ENCODE measurements around the gene ACTG1.

The ACTG1 gene

GRCh38 chr17:81462506-81463125, 50.0 kb downstream of the ACTG1 start:
- Histone ChIP-seq H2BK12ac (ENCODE audit: low read length) (peak overlapping the region; percentile 73), H3K14ac (ENCODE audit: low read length) (no peak overlapping the region), H3K79me1 (ENCODE audit: low read depth, low read length) (peaks cover 3% of the 10 kb centered on the region), H3K4ac (ENCODE audit: low read length) (no peak overlapping the region), H3K9me3 (replicated peaks in 1 of 2; ENCODE audit: control insufficient read depth in 2 of 2, insufficient read depth in 1 of 2, low read depth in 1 of 2, low read length in 2 of 2) (no peaks in the 10 kb centered on the region), H3K9ac (ENCODE audit: low read depth, low read length, poor library complexity) (peak overlapping the region; percentile 4), H2BK5ac (ENCODE audit: low read length) (no peak overlapping the region), H2BK15ac (ENCODE audit: low read length) (no peak overlapping the region), H3K27me3 (ENCODE audit: control insufficient read depth in 3 of 3, insufficient read depth in 3 of 3, low read depth in 1 of 3, low read length in 3 of 3) (no peaks in the 10 kb centered on the region), H3K4me2 (ENCODE audit: insufficient read depth, low read length, poor library complexity, severe bottlenecking) (no peak overlapping the region), H3K27ac (replicated peaks; ENCODE audit: low read length) (no peak overlapping the region), H3K23ac (ENCODE audit: low read depth, low read length, poor library complexity) (no peak overlapping the region), H3K18ac (ENCODE audit: low read length) (peak overlapping the region; percentile 19), H2AFZ (ENCODE audit: low read length) (no peak overlapping the region), H3K36me3 (replicated peaks in 1 of 2; ENCODE audit: control insufficient read depth in 2 of 2, insufficient read depth in 2 of 2, low read length in 2 of 2) (peaks cover 15 to 67% of the 10 kb centered on the region in 2 donors), H4K91ac (ENCODE audit: low read depth, low read length, poor library complexity) (no peak overlapping the region), H4K8ac (ENCODE audit: low read depth, low read length) (peak overlapping the region; percentile 65), H2AK5ac (ENCODE audit: low read depth, low read length) (no peak overlapping the region), H3K4me3 (ENCODE audit: low read length in 2 of 2) (no peak overlapping the region), H2BK120ac (ENCODE audit: low read depth, low read length) (no peak overlapping the region), H3K4me1 (ENCODE audit: control insufficient read depth in 2 of 2, insufficient read depth in 1 of 2, low read depth in 1 of 2, low read length in 2 of 2) (peaks cover 0 to 3% of the 10 kb centered on the region in 2 donors)
- no CpG with 5 or more reads among the region's 33 CpGs for WGBS, 2 donors (ENCODE audit: extremely low coverage in 2 of 2, insufficient read length in 2 of 2, insufficient replicate concordance in 1 of 2)
- no peak for DNase-seq (ENCODE audit: low spot score)

GRCh38 chr17:81461607-81462500, 50.7 kb downstream of the ACTG1 start:
- Histone ChIP-seq H3K9ac (ENCODE audit: low read depth, low read length, poor library complexity) (no peak overlapping the region), H3K18ac (ENCODE audit: low read length) (peak overlapping the region; percentile 8), H4K8ac (ENCODE audit: low read depth, low read length) (no peak overlapping the region), H3K27me3 (ENCODE audit: control insufficient read depth in 3 of 3, insufficient read depth in 3 of 3, low read depth in 1 of 3, low read length in 3 of 3) (no peaks in the 10 kb centered on the region), H3K36me3 (replicated peaks in 1 of 2; ENCODE audit: control insufficient read depth in 2 of 2, insufficient read depth in 2 of 2, low read length in 2 of 2) (peaks cover 15 to 62% of the 10 kb centered on the region in 2 donors), H2BK120ac (ENCODE audit: low read depth, low read length) (no peak overlapping the region), H3K23ac (ENCODE audit: low read depth, low read length, poor library complexity) (peak overlapping the region; percentile 73), H3K4ac (ENCODE audit: low read length) (no peak overlapping the region), H3K27ac (replicated peaks; ENCODE audit: low read length) (no peak overlapping the region), H2AFZ (ENCODE audit: low read length) (no peak overlapping the region), H2AK5ac (ENCODE audit: low read depth, low read length) (peak overlapping the region; percentile 66), H3K9me3 (replicated peaks in 1 of 2; ENCODE audit: control insufficient read depth in 2 of 2, insufficient read depth in 1 of 2, low read depth in 1 of 2, low read length in 2 of 2) (peaks cover 0 to 5% of the 10 kb centered on the region in 2 donors), H2BK15ac (ENCODE audit: low read length) (no peak overlapping the region), H2BK5ac (ENCODE audit: low read length) (no peak overlapping the region), H3K4me3 (ENCODE audit: low read length in 2 of 2) (no peak overlapping the region), H2BK12ac (ENCODE audit: low read length) (no peak overlapping the region), H4K91ac (ENCODE audit: low read depth, low read length, poor library complexity) (no peak overlapping the region), H3K4me1 (ENCODE audit: control insufficient read depth in 2 of 2, insufficient read depth in 1 of 2, low read depth in 1 of 2, low read length in 2 of 2) (peaks cover 6 to 8% of the 10 kb centered on the region in 2 donors), H3K14ac (ENCODE audit: low read length) (no peak overlapping the region), H3K4me2 (ENCODE audit: insufficient read depth, low read length, poor library complexity, severe bottlenecking) (no peak overlapping the region), H3K79me1 (ENCODE audit: low read depth, low read length) (peaks cover 2% of the 10 kb centered on the region)
- no peak for DNase-seq (ENCODE audit: low spot score)
- WGBS, 2 donors (ENCODE audit: extremely low coverage in 2 of 2, insufficient read length in 2 of 2, insufficient replicate concordance in 1 of 2) = no CpG with 5 or more reads among the region's 50 CpGs

GRCh38 chr17:81460856-81461460, 51.6 kb downstream of the ACTG1 start:
- no peak overlapping the region for H3K4me3 ChIP-seq (ENCODE audit: low read length in 2 of 2)
- H3K4me2 ChIP-seq (ENCODE audit: insufficient read depth, low read length, poor library complexity, severe bottlenecking) = no peak overlapping the region
- no peak overlapping the region for H2AFZ ChIP-seq (ENCODE audit: low read length)
- H2BK15ac ChIP-seq (ENCODE audit: low read length) = no peak overlapping the region
- no peak overlapping the region for H2BK5ac ChIP-seq (ENCODE audit: low read length)
- H3K4ac ChIP-seq (ENCODE audit: low read length) = no peak overlapping the region
- WGBS, 2 donors (ENCODE audit: extremely low coverage in 2 of 2, insufficient read length in 2 of 2, insufficient replicate concordance in 1 of 2) = no CpG with 5 or more reads among the region's 43 CpGs
- no peak overlapping the region for H4K91ac ChIP-seq (ENCODE audit: low read depth, low read length, poor library complexity)
- no peak overlapping the region for H2BK120ac ChIP-seq (ENCODE audit: low read depth, low read length)
- no peak overlapping the region for H3K14ac ChIP-seq (ENCODE audit: low read length)
- no peak overlapping the region for H3K27ac ChIP-seq (replicated peaks; ENCODE audit: low read length)
- DNase-seq (ENCODE audit: low spot score) = no peak
- no peak overlapping the region for H3K9ac ChIP-seq (ENCODE audit: low read depth, low read length, poor library complexity)
- peaks cover 14 to 15% of the 10 kb centered on the region in 2 donors for H3K4me1 ChIP-seq (ENCODE audit: control insufficient read depth in 2 of 2, insufficient read depth in 1 of 2, low read depth in 1 of 2, low read length in 2 of 2)
- H4K8ac ChIP-seq (ENCODE audit: low read depth, low read length) = no peak overlapping the region
- H3K36me3 ChIP-seq (replicated peaks in 1 of 2; ENCODE audit: control insufficient read depth in 2 of 2, insufficient read depth in 2 of 2, low read length in 2 of 2) = peaks cover 15 to 62% of the 10 kb centered on the region in 2 donors
- peak overlapping the region; percentile 73 for H3K23ac ChIP-seq (ENCODE audit: low read depth, low read length, poor library complexity)
- H2BK12ac ChIP-seq (ENCODE audit: low read length) = no peak overlapping the region
- H2AK5ac ChIP-seq (ENCODE audit: low read depth, low read length) = no peak overlapping the region
- H3K9me3 ChIP-seq (replicated peaks in 1 of 2; ENCODE audit: control insufficient read depth in 2 of 2, insufficient read depth in 1 of 2, low read depth in 1 of 2, low read length in 2 of 2) = peaks cover 0 to 9% of the 10 kb centered on the region in 2 donors
- H3K79me1 ChIP-seq (ENCODE audit: low read depth, low read length) = peaks cover 2% of the 10 kb centered on the region
- no peak overlapping the region for H3K18ac ChIP-seq (ENCODE audit: low read length)
- no peaks in the 10 kb centered on the region for H3K27me3 ChIP-seq (ENCODE audit: control insufficient read depth in 3 of 3, insufficient read depth in 3 of 3, low read depth in 1 of 3, low read length in 3 of 3)

Data from neuronal stem cell (in vitro differentiated cells).